Effector CD8-positive, alpha-beta T cell (primary cell): ENCODE measurements around the gene GTPBP1.
A peak's percentile ranks its signal among the peaks of the same experiment; 100 is the strongest.

Experiments
- DNase-seq: peaks from one replicate; lab custom pipeline; 2025; lab: John Stamatoyannopoulos, UW

The GTPBP1 gene

GRCh38 chr22:38741166-38741565 lies 35.4 kb downstream of the GTPBP1 start:
- no peak for DNase-seq

- no peak for DNase-seq
These were observed 35.8 kb downstream of the GTPBP1 start for GRCh38 chr22:38741576-38741975.

- no peak for DNase-seq
These were observed 36.6 kb downstream of the GTPBP1 start for GRCh38 chr22:38742176-38742942.

- no peak for DNase-seq
These were observed 39.2 kb downstream of the GTPBP1 start for GRCh38 chr22:38744981-38745380.

DNA sequence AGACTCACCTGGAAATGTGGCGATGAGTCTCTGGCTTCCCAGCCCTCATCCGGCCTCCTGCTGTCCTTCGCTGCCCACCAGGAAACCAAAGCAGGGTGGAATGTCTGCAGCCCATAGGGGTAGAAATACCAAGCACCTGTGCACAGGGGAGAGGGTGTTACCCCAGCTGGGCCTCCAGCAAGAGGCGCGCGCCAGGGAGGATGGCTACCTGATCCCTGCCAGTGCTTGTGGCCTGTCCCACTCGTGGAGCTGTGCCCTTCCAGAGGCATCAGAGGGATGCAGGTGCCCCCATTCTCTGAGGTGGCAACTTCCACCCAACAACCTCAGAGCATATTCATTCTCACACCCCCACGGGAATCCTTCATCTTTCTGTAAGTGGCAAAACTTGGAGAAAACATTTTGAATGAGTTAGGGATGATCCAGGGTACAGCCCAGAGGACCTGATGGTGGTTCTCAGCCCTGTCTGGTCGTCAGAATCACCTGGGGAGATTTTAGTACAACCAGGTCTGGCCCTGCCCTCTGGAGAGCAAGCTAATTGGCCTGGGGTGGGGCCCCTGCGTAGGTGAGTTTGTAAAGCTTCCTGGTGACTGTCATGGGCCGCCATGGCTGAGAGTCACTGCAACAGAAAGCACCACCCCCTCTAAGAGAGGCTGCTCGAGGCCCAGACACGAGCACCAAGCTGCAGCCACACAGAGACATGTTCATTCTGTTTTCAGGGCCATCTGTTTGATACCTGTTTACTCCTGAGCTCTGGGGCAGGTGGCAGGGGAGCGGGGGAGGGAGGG lies 40.1 kb downstream of the GTPBP1 start:
- no peak for DNase-seq

GRCh38 chr22:38748487-38749136 lies 42.9 kb downstream of the GTPBP1 start:
- DNase-seq: no peak

- DNase-seq: no peak
These were observed 44.4 kb downstream of the GTPBP1 start for GRCh38 chr22:38750104-38750503.

DNA sequence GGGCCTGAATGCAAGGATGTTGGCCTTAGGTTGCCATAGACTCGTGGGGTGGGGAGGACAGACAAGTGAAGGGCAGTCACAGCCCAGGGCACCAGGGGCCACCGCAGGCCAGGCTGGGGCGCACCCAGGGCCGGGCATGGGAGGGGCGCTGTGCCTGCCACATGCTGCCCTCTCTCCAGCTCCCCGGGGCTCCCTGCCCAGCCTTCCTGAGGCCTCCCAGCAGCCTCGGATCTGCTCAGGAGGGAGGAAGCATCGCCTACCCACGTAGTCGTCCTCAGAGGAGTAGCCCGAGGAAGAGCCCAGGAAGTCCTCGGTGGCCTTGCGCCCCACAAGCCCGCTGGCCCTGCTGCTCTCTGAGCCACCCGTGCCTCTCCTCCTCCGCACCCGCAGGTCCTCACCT lies 44.9 kb downstream of the GTPBP1 start:
- DNase-seq: no peak

GRCh38 chr22:38751066-38751421 lies 45.3 kb downstream of the GTPBP1 start:
- DNase-seq: no peak

- peak; percentile 53 for DNase-seq
These were observed 45.9 kb downstream of the GTPBP1 start for GRCh38 chr22:38751422-38752346.

DNA sequence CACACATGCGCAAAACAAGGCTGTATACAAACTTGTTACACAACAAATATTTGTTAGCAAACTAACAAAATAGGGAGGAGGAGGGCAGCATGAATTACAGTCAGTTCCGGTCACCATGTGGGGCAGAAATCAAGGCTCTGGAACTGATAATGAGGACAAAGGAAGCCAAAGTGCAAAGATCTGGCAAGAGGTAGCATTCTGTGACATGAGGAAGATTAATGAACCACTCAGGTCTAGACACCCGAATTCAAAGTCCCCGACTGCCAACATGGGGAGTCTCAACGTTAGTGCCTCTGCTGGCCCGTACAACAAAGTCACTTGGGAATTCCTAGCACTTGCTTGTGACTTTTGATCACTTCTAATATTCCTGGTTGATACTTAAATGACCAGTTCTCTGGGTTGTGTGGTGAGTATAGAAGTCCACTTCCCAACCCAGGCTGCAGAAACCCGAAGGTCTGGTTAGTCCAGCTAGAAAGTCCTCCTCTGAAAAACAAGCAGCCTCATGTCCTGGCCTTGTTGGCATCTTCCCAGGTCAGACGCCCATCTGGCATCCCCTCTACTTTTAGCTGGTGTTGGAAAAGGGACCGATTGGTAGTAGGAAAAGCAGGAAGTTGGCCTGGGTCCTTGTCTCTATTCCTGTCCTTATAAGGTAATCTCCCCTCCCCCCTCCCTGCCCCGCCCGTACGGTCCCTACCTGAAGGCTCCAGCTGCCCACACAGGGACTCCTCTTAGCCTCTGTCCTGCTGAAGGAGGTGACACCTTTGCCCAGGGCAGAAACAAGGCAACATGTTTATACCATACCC lies 48.4 kb downstream of the GTPBP1 start:
- DNase-seq: peak; percentile 27

GRCh38 chr22:38754751-38755154 lies 49.0 kb downstream of the GTPBP1 start:
- DNase-seq: no peak

DNA sequence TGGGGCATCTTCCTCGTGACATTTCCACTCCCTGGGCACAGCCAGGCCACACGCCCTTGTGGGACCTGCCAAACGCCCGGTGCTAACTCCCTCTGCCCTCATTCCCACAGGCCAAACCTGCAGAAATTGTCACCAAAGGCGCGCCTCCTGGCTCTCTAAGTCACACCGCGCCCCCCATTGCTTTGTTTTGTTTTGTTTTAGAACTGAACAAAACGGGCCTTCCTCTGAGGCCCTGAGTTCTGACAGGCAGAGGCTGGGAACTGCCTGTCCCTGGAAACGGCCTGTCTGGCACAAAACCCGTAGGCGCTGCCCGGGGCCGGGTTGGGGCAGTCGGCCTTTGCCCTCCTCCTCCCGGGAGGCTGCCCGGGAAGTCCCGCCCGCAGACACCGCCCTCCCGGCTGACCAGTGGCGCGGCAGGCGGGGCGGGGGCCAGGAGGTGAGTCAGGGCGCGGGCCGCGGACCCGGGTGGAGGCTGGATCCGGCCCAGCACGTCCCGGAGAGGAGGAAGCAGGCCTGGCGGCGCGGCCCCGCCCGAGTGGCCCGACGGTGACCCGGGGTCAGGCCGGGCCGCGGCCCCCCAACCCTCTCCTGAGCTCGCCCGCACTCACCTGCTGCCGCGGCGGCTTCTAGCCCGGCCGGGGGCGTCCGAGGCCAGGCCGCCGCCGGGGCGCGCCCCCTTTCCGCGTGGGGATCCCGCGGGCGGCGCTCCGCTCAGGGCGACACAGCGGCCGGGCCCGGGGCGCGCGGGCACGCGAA lies 49.6 kb downstream of the GTPBP1 start:
- DNase-seq: peak; percentile 28

DNA sequence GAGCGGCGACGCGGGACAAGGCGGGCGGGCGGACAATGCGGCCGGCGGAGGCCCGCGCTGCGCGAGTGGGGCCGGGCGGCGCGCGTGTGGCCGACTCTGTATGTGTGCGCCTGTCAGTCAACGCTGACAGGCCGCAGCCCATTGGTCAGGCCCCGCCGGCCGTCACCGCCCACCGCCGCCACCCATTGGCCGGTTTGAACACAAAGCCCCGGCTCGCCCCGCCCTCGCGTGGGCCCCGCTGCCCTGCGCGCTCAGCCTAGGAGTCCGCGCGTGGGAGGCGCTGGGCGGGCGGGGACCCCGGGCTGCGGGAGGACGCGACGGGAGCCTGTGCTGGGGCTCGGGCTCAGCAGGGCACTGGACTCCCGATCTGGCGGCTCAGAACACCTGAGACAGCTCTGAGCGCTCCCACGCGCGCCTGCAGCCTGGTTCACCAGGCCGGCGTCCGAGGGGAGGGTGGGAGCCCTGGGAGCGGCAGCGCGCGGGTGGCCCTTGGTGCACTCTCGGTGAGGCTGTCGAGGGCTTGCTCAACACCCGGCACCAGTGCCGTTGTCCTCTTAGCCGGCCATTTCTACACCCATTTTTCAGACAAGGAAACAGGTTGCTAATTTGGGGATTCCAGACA lies 50.3 kb downstream of the GTPBP1 start, which contains the start of gene SUN2:
SUN2 (minus strand) TSS at position 88 of the 622 bp plus-strand sequence. CDS start 3,370 bp downstream, outside the sequence.
- peak; percentile 93 for DNase-seq

DNA sequence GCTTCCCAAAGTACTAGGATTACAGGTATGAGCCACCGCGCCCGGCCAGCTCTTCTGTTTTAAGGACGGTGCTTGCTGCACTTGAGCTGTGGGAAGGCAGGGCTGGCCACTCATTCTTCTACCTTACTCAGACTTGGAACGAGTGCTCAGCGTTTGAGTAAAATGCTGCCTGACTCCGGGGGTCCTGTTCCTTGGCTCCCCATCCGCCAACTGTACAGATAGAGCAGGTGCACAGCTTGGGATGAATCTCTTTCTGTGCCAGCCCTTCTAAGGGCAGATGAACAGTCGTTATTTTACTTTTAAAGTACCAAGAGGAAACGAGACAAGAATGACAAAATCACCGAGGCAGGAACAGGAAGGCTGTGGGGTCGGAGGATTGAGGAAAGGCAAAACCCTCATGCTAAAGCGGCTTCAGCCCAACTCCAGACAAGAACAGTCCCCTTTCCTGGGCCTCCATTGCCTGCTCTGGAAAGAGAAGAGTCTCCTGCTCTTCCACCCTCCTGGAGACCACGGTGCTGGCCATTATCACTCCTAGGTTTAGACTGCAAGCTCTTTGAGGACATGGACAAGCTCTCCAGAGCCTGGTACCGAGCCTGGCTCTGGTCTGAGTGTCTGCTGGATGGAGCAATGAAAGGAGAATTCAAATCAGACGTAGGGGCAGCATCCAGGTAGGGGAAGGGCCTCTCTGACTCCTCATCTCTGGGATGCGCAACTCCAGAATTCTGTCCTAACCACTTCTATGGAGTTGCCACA lies 51.1 kb downstream of the GTPBP1 start:
- no peak for DNase-seq

DNA sequence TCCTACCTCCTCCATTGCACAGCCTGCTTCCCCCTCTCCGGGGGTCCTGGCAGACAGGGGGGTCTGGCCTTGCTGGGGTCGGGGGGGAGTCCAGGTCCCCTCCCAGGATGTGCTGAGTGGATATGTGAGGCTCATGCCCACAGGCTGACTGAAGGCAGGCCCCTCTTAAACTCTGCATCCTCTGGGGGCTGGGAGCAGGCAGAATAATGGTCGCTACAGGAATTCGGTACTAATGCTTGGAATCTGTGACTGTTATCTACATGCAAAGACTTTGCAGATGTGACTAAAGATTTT lies 51.7 kb downstream of the GTPBP1 start:
- no peak for DNase-seq

DNA sequence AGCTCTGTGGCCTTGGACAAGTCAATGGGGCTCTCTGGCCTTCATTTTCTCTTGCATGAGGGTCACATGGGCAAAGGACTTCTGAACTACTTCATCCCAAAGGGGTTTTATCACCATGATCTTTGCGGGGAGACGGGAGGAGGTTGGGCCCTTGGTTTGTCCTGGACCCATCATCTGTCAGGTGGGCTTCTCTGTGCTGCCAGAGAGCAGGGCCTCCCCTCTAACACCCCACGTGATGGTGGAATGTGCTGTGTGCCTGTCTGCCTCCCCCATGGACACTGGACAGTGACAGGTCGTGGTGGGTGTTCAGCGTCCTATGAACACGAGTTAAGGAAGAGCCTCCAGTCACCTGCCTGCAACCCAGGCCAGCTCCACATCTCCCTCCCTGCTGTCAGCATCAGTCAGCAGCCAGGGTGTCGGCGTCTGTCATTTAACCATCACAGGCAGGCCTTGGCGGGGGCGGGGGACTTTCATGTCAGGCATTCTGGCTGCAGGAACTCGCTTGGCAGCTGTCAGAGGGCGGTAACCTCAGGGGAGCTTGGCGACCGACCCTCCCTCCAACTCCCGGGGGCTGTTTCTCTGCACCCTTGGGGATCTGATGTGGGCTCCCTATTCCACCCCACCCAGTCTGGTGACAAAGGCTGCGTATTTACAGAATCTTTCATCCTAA lies 52.7 kb downstream of the GTPBP1 start:
- peak; percentile 70 for DNase-seq

DNA sequence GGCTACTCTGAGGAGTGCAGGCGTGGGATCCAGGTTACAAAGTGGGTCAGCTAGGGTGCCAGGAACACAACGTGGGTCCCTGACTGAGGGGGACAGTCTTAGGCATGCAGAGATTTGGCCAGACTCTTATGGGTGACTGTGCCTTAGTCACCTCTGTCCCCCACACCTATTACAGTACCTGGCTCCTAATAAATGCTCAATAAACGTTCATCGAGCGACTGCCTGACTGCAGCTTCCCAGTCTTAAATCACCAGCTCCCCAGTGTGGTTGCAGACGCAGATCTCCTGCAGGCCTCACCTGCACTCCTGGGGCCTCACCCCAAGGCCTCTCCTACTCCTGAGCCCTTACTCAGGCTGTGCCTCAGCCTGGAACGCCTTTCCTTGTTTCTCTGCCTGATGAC lies 53.3 kb downstream of the GTPBP1 start:
- no peak for DNase-seq
